Trophoblast cell (in vitro differentiated cells and primary cell): Measurements from ENCODE around the gene ZNHIT6.

Source experiments
- DNase-seq, 2 donors: peaks; one replicate each; pipeline ENCODE4 v3.0.0-alpha.2; 2016
- H2AFZ ChIP-seq: 2 replicates; pipeline ENCODE4 v1.6.1; 2013; ENCODE audit warnings: low read length, moderate library complexity, mild to moderate bottlenecking; ENCODE audit not compliant: insufficient read depth, poor library complexity
- H2AK5ac ChIP-seq: 2 replicates; pipeline ENCODE4 v1.6.1; 2013; ENCODE audit warnings: mild to moderate bottlenecking, low read length
- H2BK120ac ChIP-seq: 2 replicates; pipeline ENCODE4 v1.6.1; 2013; ENCODE audit warnings: low read length, mild to moderate bottlenecking, moderate library complexity; ENCODE audit not compliant: insufficient read depth, poor library complexity
- H2BK12ac ChIP-seq: 2 replicates; pipeline ENCODE4 v1.6.1; 2013; ENCODE audit warnings: mild to moderate bottlenecking, low read length, moderate library complexity
- H2BK5ac ChIP-seq: 2 replicates; pipeline ENCODE4 v1.6.1; 2013; ENCODE audit warnings: low read length, low read depth, moderate library complexity, mild to moderate bottlenecking; ENCODE audit not compliant: poor library complexity
- H3K14ac ChIP-seq: 2 replicates; pipeline ENCODE4 v1.6.1; 2013; ENCODE audit warnings: mild to moderate bottlenecking, low read length
- H3K18ac ChIP-seq: 2 replicates; pipeline ENCODE4 v1.6.1; 2013; ENCODE audit warnings: mild to moderate bottlenecking, low read length
- H3K23ac ChIP-seq: 2 replicates; pipeline ENCODE4 v1.6.1; 2013; ENCODE audit warnings: low read length
- H3K27ac ChIP-seq: 2 replicates; pipeline ENCODE4 v1.5.1; 2013; ENCODE audit warnings: low read depth, mild to moderate bottlenecking, inconsistent platforms, low read length, moderate library complexity
- H3K27me3 ChIP-seq: 2 replicates; pipeline ENCODE4 v1.6.1; 2013; ENCODE audit warnings: inconsistent platforms, mild to moderate bottlenecking, low read length, moderate library complexity; ENCODE audit not compliant: insufficient read depth
- H3K36me3 ChIP-seq, 2 experiments: 1 replicate in 1 of 2; 2 replicates in 1 of 2; pipeline ENCODE4 v1.6.1; 2013; ENCODE audit warnings: low read length in 2 of 2, mild to moderate bottlenecking in 2 of 2, moderate library complexity in 1 of 2; ENCODE audit not compliant: insufficient read depth in 2 of 2, control insufficient read depth in 1 of 2
- H3K4ac ChIP-seq: 2 replicates; pipeline ENCODE4 v1.6.1; 2013; ENCODE audit warnings: low read depth, mild to moderate bottlenecking, low read length, moderate library complexity
- H3K4me1 ChIP-seq, 2 experiments: 1 replicate in 1 of 2; 2 replicates in 1 of 2; pipeline ENCODE4 v1.6.1; 2013; ENCODE audit warnings: low read length in 2 of 2, mild to moderate bottlenecking in 2 of 2, moderate library complexity in 1 of 2; ENCODE audit not compliant: insufficient read depth in 2 of 2, control insufficient read depth in 1 of 2
- H3K4me2 ChIP-seq: 2 replicates; pipeline ENCODE4 v1.6.1; 2013; ENCODE audit warnings: inconsistent platforms, mild to moderate bottlenecking, low read length, moderate library complexity
- H3K4me3 ChIP-seq: 2 replicates; pipeline ENCODE4 v1.5.1; 2013; ENCODE audit warnings: mild to moderate bottlenecking, low read depth, low read length, inconsistent platforms
- H3K79me1 ChIP-seq: one replicate; pipeline ENCODE4 v1.6.1; 2013; ENCODE audit warnings: low read length
- H3K79me2 ChIP-seq: 2 replicates; pipeline ENCODE4 v1.6.1; 2013; ENCODE audit warnings: low read length, mild to moderate bottlenecking; ENCODE audit not compliant: control insufficient read depth, insufficient read depth, poor library complexity
- H3K9ac ChIP-seq: 2 replicates; pipeline ENCODE4 v1.6.1; 2013; ENCODE audit warnings: mild to moderate bottlenecking, low read length
- H3K9me3 ChIP-seq: 2 replicates; pipeline ENCODE4 v1.6.1; 2013; ENCODE audit warnings: low read depth, mild to moderate bottlenecking, control low read depth, inconsistent platforms, low read length; ENCODE audit not compliant: insufficient read depth
- H4K12ac ChIP-seq: 2 replicates; pipeline ENCODE4 v1.6.1; 2013; ENCODE audit warnings: low read depth, mild to moderate bottlenecking, low read length, moderate library complexity
- H4K8ac ChIP-seq: 2 replicates; pipeline ENCODE4 v1.6.1; 2013; ENCODE audit warnings: low read depth, mild to moderate bottlenecking, low read length, moderate library complexity
- H4K91ac ChIP-seq: one replicate; pipeline ENCODE4 v1.6.1; 2013; ENCODE audit warnings: low read depth, mild to moderate bottlenecking, low read length, moderate library complexity
- WGBS: extraction: QIAGEN DNeasy Blood & Tissue Kit; methylation state at CpG from one replicate; pipeline ENCODE4 v1.1.7; 2013; ENCODE audit warnings: missing lambda C conversion rate; ENCODE audit not compliant: insufficient read length, insufficient coverage; ENCODE audit errors: extremely low coverage; 5-methylcytosine and 5-hydroxymethylcytosine counted together

Gene ZNHIT6

DNA sequence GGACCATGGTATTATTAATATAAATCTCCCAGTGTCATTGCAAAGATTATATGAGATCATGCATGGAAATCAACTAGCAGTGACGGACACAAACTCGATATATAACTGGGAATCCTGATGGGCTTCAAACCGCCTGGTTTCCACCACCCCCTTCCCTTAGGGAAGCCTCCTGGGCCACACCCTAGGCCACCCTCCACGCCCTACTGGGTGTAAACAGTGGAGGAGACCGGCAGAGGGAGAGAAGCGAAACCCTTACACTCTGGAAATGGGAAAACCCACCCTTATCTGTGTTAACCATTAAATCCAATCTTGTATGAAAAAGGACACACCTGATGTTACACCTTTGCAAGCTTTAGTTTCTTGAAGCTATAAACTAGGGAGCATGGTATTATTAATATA lies 595 bp upstream of the ZNHIT6 start:
- DNase-seq: no peak
- Histone ChIP-seq H3K4ac (no peak overlapping the region), H3K27me3 (peaks cover 2% of the 10 kb centered on the region), H3K18ac (no peak overlapping the region), H2AK5ac (no peak overlapping the region), H3K4me2 (peak overlapping the region; percentile 70), H4K12ac (peak overlapping the region; percentile 23), H3K23ac (no peak overlapping the region), H4K91ac (peak overlapping the region; percentile 20), H3K4me3 (no peak overlapping the region), H3K36me3 (peaks cover 3 to 5% of the 10 kb centered on the region in 2 experiments), H2AFZ (peak overlapping the region; percentile 15), H3K79me2 (peaks cover 2% of the 10 kb centered on the region), H3K4me1 (peaks cover 0 to 5% of the 10 kb centered on the region in 2 experiments), H3K14ac (no peak overlapping the region), H3K9me3 (no peaks in the 10 kb centered on the region), H4K8ac (peak overlapping the region; percentile 94), H3K79me1 (peaks cover 3% of the 10 kb centered on the region), H2BK5ac (no peak overlapping the region), H2BK12ac (no peak overlapping the region), H3K9ac (no peak overlapping the region), H3K27ac (no peak overlapping the region), H2BK120ac (no peak overlapping the region)
- WGBS: no CpG with 5 or more reads among the region's 6 CpGs

DNA sequence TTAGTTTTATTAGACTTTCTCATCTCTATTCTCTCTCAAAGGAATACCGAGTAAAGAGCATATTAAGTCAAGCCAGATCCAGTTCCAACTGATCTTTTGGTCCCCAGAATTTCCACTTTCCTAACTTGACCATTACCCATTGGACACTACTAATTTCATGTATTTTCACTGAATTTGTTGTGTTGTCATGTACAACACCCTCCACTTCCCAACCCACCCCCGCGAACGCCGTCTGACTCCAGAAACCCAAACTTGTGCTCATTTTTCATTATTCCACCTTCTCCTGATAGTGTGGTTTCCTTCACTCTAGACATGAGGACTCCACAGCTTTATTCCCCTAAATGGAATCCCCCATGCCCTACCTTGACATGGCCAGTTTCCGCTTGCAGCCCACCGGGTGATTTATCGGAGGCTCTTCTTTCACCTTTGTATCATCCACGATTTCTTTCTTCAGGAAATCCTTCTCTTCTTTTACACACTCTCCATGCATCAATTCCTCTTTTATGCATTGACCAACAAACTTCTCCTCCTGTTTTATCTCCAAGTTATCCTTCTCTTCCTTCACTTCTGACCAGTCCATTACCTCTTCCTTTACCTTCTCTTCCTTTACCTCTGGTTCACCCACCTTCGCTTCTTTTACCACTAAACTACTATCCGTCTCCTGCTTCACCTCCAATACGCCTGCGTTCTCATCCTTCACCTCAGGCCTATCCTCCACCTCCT lies 805 bp downstream of the ZNHIT6 start:
- H2BK5ac ChIP-seq: no peak overlapping the region

GRCh38 chr1:85705940-85706339 lies 2.3 kb downstream of the ZNHIT6 start:
- Histone ChIP-seq H3K9me3 (no peaks in the 10 kb centered on the region), H3K4ac (no peak overlapping the region), H2BK5ac (no peak overlapping the region), H3K4me3 (no peak overlapping the region), H3K9ac (no peak overlapping the region), H4K91ac (no peak overlapping the region), H2AK5ac (no peak overlapping the region), H2BK12ac (no peak overlapping the region), H4K8ac (no peak overlapping the region), H3K36me3 (peaks cover 3 to 6% of the 10 kb centered on the region in 2 experiments), H3K14ac (no peak overlapping the region), H3K79me2 (peaks cover 2% of the 10 kb centered on the region), H2AFZ (no peak overlapping the region), H3K23ac (no peak overlapping the region), H3K27ac (no peak overlapping the region), H3K18ac (no peak overlapping the region), H3K27me3 (no peaks in the 10 kb centered on the region), H3K4me1 (peaks cover 0 to 5% of the 10 kb centered on the region in 2 experiments), H3K4me2 (no peak overlapping the region), H2BK120ac (no peak overlapping the region), H3K79me1 (peaks cover 3% of the 10 kb centered on the region), H4K12ac (no peak overlapping the region)
- DNase-seq: no peak
- no CpG with 5 or more reads among the region's 3 CpGs for WGBS

More for the DNA sequence above, 805 bp downstream of the ZNHIT6 start:
- Histone ChIP-seq H4K12ac (no peak overlapping the region), H2BK12ac (no peak overlapping the region), H4K8ac (peak overlapping the region; percentile 97), H3K14ac (no peak overlapping the region), H3K4me2 (peak overlapping the region; percentile 70), H4K91ac (peak overlapping the region; percentile 9), H3K27ac (peak overlapping the region; percentile 50), H2AFZ (peak overlapping the region; percentile 41), H2BK120ac (no peak overlapping the region), H3K4me1 (peaks cover 0 to 5% of the 10 kb centered on the region in 2 experiments), H3K9me3 (no peaks in the 10 kb centered on the region), H3K4ac (no peak overlapping the region), H2AK5ac (no peak overlapping the region), H3K79me1 (peaks cover 3% of the 10 kb centered on the region), H3K79me2 (peaks cover 2% of the 10 kb centered on the region), H3K36me3 (peaks cover 3 to 5% of the 10 kb centered on the region in 2 experiments), H3K9ac (peak overlapping the region; percentile 6), H3K4me3 (peak overlapping the region; percentile 81), H3K27me3 (no peaks in the 10 kb centered on the region), H3K23ac (no peak overlapping the region), H3K18ac (no peak overlapping the region)
- WGBS: no CpG with 5 or more reads among the region's 13 CpGs
- DNase-seq: no peak

DNA sequence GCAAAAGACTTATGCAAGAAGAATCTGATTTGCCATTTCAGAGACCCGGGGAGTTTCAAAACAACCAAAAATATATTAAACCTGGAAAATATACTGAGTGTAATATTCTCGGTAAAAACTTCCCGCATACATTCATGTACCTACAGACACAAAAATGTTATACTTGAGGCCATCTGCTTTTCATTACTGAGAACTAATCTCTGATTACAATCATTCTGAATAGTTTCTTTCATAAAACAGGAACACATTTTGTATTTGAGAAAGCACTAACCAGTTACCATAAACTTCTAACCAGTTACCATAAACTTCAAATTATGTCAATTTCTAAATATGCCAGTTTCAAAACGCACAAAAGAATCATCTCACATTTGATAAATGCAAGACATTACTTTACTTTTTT lies 7.8 kb downstream of the ZNHIT6 start:
- Histone ChIP-seq H3K79me1 (no peaks in the 10 kb centered on the region), H2AK5ac (no peak overlapping the region), H2BK12ac (no peak overlapping the region), H2BK5ac (no peak overlapping the region), H3K18ac (no peak overlapping the region), H3K9me3 (no peaks in the 10 kb centered on the region), H3K23ac (no peak overlapping the region), H2AFZ (no peak overlapping the region), H3K14ac (no peak overlapping the region), H4K8ac (no peak overlapping the region), H3K4me2 (no peak overlapping the region), H3K27me3 (no peaks in the 10 kb centered on the region), H3K36me3 (peaks cover 6 to 8% of the 10 kb centered on the region in 2 experiments), H3K4me3 (no peak overlapping the region), H3K79me2 (no peaks in the 10 kb centered on the region), H3K9ac (no peak overlapping the region), H4K91ac (no peak overlapping the region), H4K12ac (no peak overlapping the region), H3K4ac (no peak overlapping the region), H3K4me1 (no peaks in the 10 kb centered on the region), H3K27ac (no peak overlapping the region), H2BK120ac (no peak overlapping the region)
- no CpG with 5 or more reads among the region's 4 CpGs for WGBS
- no peak for DNase-seq
